IMR-90 (cell line): ENCODE measurements around the gene CCDC117. TPM values are rescaled to one million over a fixed set of nuclear protein-coding genes. Genes with fewer than 3 reads are reported as not detected.

ENCODE experiments used
- ATAC-seq: fragments of 200-7000 bp; cut with Tn5 transposase; 2 replicates; pipeline ENCODE4 v1.9.1; 2020; ENCODE audit warnings: low read depth, mild to moderate bottlenecking, moderate library complexity
- BruUV-seq: library from RNA; stranded (reverse); fragments of 400-500 nt; replicated peaks from 2 replicates; lab custom pipeline; 2021; lab: Mats Ljungman, UMichigan
- CTCF ChIA-PET: fragments of 300-600 bp; formaldehyde crosslinking; extraction: SDS; loops from one replicate; lab custom pipeline; 2021; ENCODE audit warnings: antibody characterized with exemption; lab: Yijun Ruan, JAX
- POLR2A ChIA-PET: fragments of 300-600 bp; sonication (Branson Sonifier 250); formaldehyde crosslinking; loops from one replicate; lab custom pipeline; 2022; ENCODE audit warnings: antibody characterized with exemption; ENCODE audit not compliant: unreplicated experiment; lab: Charles Lee
- DNase-seq: peaks from one replicate; pipeline ENCODE4 v3.0.0; 2013
- H2AFZ ChIP-seq: replicated peaks from 2 replicates; pipeline ENCODE3; 2013; ENCODE audit warnings: low read length, mild to moderate bottlenecking; ENCODE audit not compliant: poor library complexity
- H2AK5ac ChIP-seq: 2 replicates; pipeline ENCODE4 v1.6.1; 2013; ENCODE audit warnings: low read depth, low read length, inconsistent platforms
- H2AK9ac ChIP-seq: replicated peaks from 2 replicates; pipeline ENCODE3; 2013; ENCODE audit warnings: mild to moderate bottlenecking, low read depth, low read length, moderate library complexity; ENCODE audit not compliant: poor library complexity
- H2BK120ac ChIP-seq: 2 replicates; pipeline ENCODE4 v1.6.1; 2013; ENCODE audit warnings: low read depth, low read length, inconsistent platforms
- H2BK15ac ChIP-seq: 3 replicates; pipeline ENCODE4 v1.6.1; 2013; ENCODE audit warnings: low read depth, low read length, inconsistent platforms
- H2BK20ac ChIP-seq: 2 replicates; pipeline ENCODE4 v1.6.1; 2013; ENCODE audit warnings: low read depth, mild to moderate bottlenecking, inconsistent platforms, low read length, moderate library complexity
- H2BK5ac ChIP-seq: 2 replicates; pipeline ENCODE4 v1.6.1; 2013; ENCODE audit warnings: mild to moderate bottlenecking, low read depth, low read length, inconsistent platforms; ENCODE audit not compliant: poor library complexity, severe bottlenecking
- H3K14ac ChIP-seq: replicated peaks from 2 replicates; pipeline ENCODE4 v1.6.1; 2013; ENCODE audit warnings: low read depth, low read length, inconsistent platforms
- H3K18ac ChIP-seq: 2 replicates; pipeline ENCODE4 v1.6.1; 2013; ENCODE audit warnings: low read depth, low read length, control low read depth
- H3K23ac ChIP-seq: 2 replicates; pipeline ENCODE4 v1.6.1; 2013; ENCODE audit warnings: low read depth, low read length, inconsistent platforms
- H3K27ac ChIP-seq: 2 replicates; pipeline ENCODE4 v1.5.1; 2013; ENCODE audit warnings: mild to moderate bottlenecking, control low read depth, low read length; ENCODE audit not compliant: insufficient read depth
- H3K27me3 ChIP-seq: 2 replicates; pipeline ENCODE4 v1.6.1; 2013; ENCODE audit warnings: low read length; ENCODE audit not compliant: control insufficient read depth, insufficient read depth
- H3K36me3 ChIP-seq: 2 replicates; pipeline ENCODE4 v1.6.1; 2013; ENCODE audit warnings: low read length, mixed read lengths; ENCODE audit not compliant: control insufficient read depth, insufficient read depth
- H3K4ac ChIP-seq: 2 replicates; pipeline ENCODE4 v1.6.1; 2013; ENCODE audit warnings: low read depth, low read length, inconsistent platforms
- H3K4me1 ChIP-seq: 2 replicates; pipeline ENCODE4 v1.6.1; 2013; ENCODE audit warnings: low read length, mixed read lengths; ENCODE audit not compliant: control insufficient read depth, insufficient read depth
- H3K4me2 ChIP-seq: 2 replicates; pipeline ENCODE4 v1.6.1; 2013; ENCODE audit warnings: low read depth, mild to moderate bottlenecking, control low read depth, low read length, moderate library complexity
- H3K4me3 ChIP-seq: 2 replicates; pipeline ENCODE4 v1.5.1; 2013; ENCODE audit warnings: low read depth, mild to moderate bottlenecking, control low read depth, low read length, moderate library complexity; ENCODE audit not compliant: insufficient read depth
- H3K56ac ChIP-seq: 2 replicates; pipeline ENCODE4 v1.6.1; 2013; ENCODE audit warnings: low read length, inconsistent platforms; ENCODE audit not compliant: insufficient read depth; ENCODE audit errors: extremely low read depth
- H3K79me1 ChIP-seq, 2 experiments: 2 replicates each; pipeline ENCODE4 v1.6.1; 2013; ENCODE audit warnings: low read length in 2 of 2, inconsistent platforms in 1 of 2, low read depth in 1 of 2
- H3K9ac ChIP-seq: 2 replicates; pipeline ENCODE4 v1.6.1; 2013; ENCODE audit warnings: low read depth, low read length, control low read depth
- H3K9me1 ChIP-seq: 2 replicates; pipeline ENCODE4 v1.6.1; 2013; ENCODE audit warnings: low read length, inconsistent platforms; ENCODE audit not compliant: insufficient read depth
- H3K9me3 ChIP-seq: 2 replicates; pipeline ENCODE4 v1.6.1; 2013; ENCODE audit warnings: low read length; ENCODE audit not compliant: control insufficient read depth, insufficient read depth
- H4K20me1 ChIP-seq: 2 replicates; pipeline ENCODE4 v1.6.1; 2013; ENCODE audit warnings: low read length, inconsistent platforms; ENCODE audit not compliant: insufficient read depth
- H4K5ac ChIP-seq: 2 replicates; pipeline ENCODE4 v1.6.1; 2013; ENCODE audit warnings: mild to moderate bottlenecking, low read depth, low read length, control low read depth
- H4K8ac ChIP-seq, 2 experiments: 2 replicates each; pipeline ENCODE4 v1.6.1; 2013; ENCODE audit warnings: low read depth in 2 of 2, low read length in 2 of 2, control low read depth in 1 of 2, inconsistent platforms in 1 of 2
- H4K91ac ChIP-seq: 2 replicates; pipeline ENCODE4 v1.6.1; 2013; ENCODE audit warnings: low read depth, low read length, inconsistent platforms; ENCODE audit not compliant: insufficient read depth
- BHLHE40 ChIP-seq: fragments of 150-350 bp; IDR thresholded peaks from 2 replicates; pipeline ENCODE4 v1.6.1; 2016; ENCODE audit warnings: mild to moderate bottlenecking, low read depth, low read length
- CEBPB ChIP-seq: IDR thresholded peaks from 2 replicates; pipeline ENCODE4 v1.6.1; 2012; ENCODE audit warnings: low read depth, low read length, improper control_type of control experiment
- CHD1 ChIP-seq: IDR thresholded peaks from 2 replicates; pipeline ENCODE4 v1.6.1; 2012; ENCODE audit warnings: low read depth, low read length, improper control_type of control experiment
- MAZ ChIP-seq: IDR thresholded peaks from 2 replicates; pipeline ENCODE4 v1.6.1; 2012; ENCODE audit warnings: low read depth, mild to moderate bottlenecking, low read length, improper control_type of control experiment, moderate library complexity, borderline replicate concordance
- NFE2L2 ChIP-seq: fragments of 150-350 bp; IDR thresholded peaks from 2 replicates; pipeline ENCODE4 v1.6.1; 2016; ENCODE audit warnings: low read depth, mild to moderate bottlenecking, low read length
- POLR2A ChIP-seq: IDR thresholded peaks from 2 replicates; pipeline ENCODE4 v1.6.1; 2012; ENCODE audit warnings: mild to moderate bottlenecking, low read depth, low read length
- RAD21 ChIP-seq: IDR thresholded peaks from 2 replicates; pipeline ENCODE4 v1.6.1; 2012; ENCODE audit warnings: low read length, improper control_type of control experiment
- RCOR1 ChIP-seq: IDR thresholded peaks from 2 replicates; pipeline ENCODE4 v1.6.1; 2012; ENCODE audit warnings: mild to moderate bottlenecking, low read length, improper control_type of control experiment; ENCODE audit not compliant: insufficient replicate concordance
- RFX5 ChIP-seq: IDR thresholded peaks from 2 replicates; pipeline ENCODE4 v1.8.0; 2012; ENCODE audit warnings: low read depth, mild to moderate bottlenecking, low read length, moderate library complexity
- whole genome bisulfite sequencing, 2 experiments: methylation state at CpG; one replicate each; pipeline versions ENCODE4 v1.1.5 to v1.1.7; 2013; ENCODE audit warnings: missing lambda C conversion rate in 2 of 2; ENCODE audit not compliant: insufficient read length in 1 of 2; ENCODE audit errors: extremely low coverage in 2 of 2; 5-methylcytosine and 5-hydroxymethylcytosine counted together
- dilution Hi-C: fragments of 300-500 bp; cut with HindIII; formaldehyde crosslinking; loops from one replicate; pipeline ENCODE4 v1.14.3; 2018; ENCODE audit warnings: low sequenced_read_pairs; ENCODE audit not compliant: unreplicated experiment
- in situ Hi-C: fragments of 300-500 bp; cut with MboI; formaldehyde crosslinking; loops from 3 replicates; pipeline ENCODE4 v1.14.3; 2019; ENCODE audit warnings: low sequenced_read_pairs, inconsistent platforms, mixed read lengths
- intact Hi-C: fragments of 100-400 bp; cut with micrococcal nuclease; formaldehyde crosslinking; loops from 2 replicates; pipeline ENCODE4 v1.10.0; 2022
- polyA plus RNA-seq, 3 experiments: library from polyadenylated mRNA; depleted of rRNA; stranded (reverse); fragments of >200 nt; gene quantifications; 2 replicates each; pipeline ENCODE4 v1.2.3, GENCODE V29; 2012; ENCODE audit warnings: low replicate concordance in 1 of 3
- total RNA-seq: library from RNA; depleted of rRNA; stranded (reverse); fragments of >200 nt; gene quantifications from 2 replicates; pipeline ENCODE4 v1.2.3, GENCODE V29; 2012
- TF ChIP-seq, protein P1 (sequence below): fragments of 150-350 bp; IDR thresholded peaks from 2 replicates; pipeline ENCODE4 v1.6.1; 2016; ENCODE audit warnings: low read depth, mild to moderate bottlenecking, low read length, moderate library complexity, borderline replicate concordance
- TF ChIP-seq, protein P2 (sequence below): conservative IDR thresholded peaks from 2 replicates; pipeline ENCODE4 v1.5.1; 2012; ENCODE audit warnings: mild to moderate bottlenecking, low read depth, low read length, improper control_type of control experiment

CCDC117 gene
- total and polyA plus RNA-seq, 2 of the 4 experiments (the other 2 are of a cell fraction), result 5.9 to 7.0 TPM

DNA sequence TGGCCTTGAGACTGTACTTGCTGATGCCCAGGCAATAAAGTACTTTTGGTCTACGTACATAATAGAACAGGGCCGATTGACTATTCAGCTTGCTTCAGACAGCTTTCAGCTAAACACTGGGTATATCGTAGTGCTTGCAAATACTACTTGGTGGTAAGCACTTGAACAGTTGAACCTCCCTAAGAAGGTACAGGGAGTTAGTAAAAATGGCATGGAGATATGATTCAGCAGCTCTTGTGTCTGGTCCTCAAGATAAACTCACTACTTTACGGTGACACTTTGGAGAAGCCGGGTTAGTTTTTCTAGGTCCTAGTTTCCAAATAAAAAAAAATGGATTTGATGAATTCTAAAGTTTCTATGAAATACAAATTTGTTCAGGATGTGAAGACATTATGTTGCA lies 7.3 kb downstream of the CCDC117 start:
- Histone ChIP-seq H2BK15ac (no peak overlapping the region), H3K23ac (no peak overlapping the region), H4K91ac (no peak overlapping the region), H2AK5ac (no peak overlapping the region), H3K4me2 (no peak overlapping the region), H3K9me1 (no peaks in the 10 kb centered on the region), H2BK120ac (no peak overlapping the region), H3K4me1 (peaks cover 5% of the 10 kb centered on the region), H3K27me3 (no peaks in the 10 kb centered on the region), H3K56ac (no peak overlapping the region), H4K20me1 (peaks cover 16% of the 10 kb centered on the region), H4K8ac (no peak overlapping the region), H3K9me3 (no peaks in the 10 kb centered on the region), H2AK9ac (no peak overlapping the region), H3K27ac (no peak overlapping the region), H3K4ac (no peak overlapping the region), H3K79me1 (peaks cover 23 to 71% of the 10 kb centered on the region in 2 experiments), H4K5ac (no peak overlapping the region), H2AFZ (no peak overlapping the region), H3K18ac (no peak overlapping the region), H3K14ac (no peak overlapping the region), H3K36me3 (peaks cover 37% of the 10 kb centered on the region), H2BK20ac (no peak overlapping the region), H3K9ac (no peak overlapping the region), H3K4me3 (no peak overlapping the region), H2BK5ac (no peak overlapping the region)
- ATAC-seq (no peak), DNase-seq (no peak)
- WGBS, 2 experiments, result 100% methylated on average over 3 of the region's 5 CpGs; no CpG with 5 or more reads in 1 of the 2 experiments
- POLR2A ChIA-PET, result interaction anchor here (0.5 kb wide), 1 partner anchor 180 kb away, joined by 3 read pairs; no protein-coding TSS in a partner anchor
- BruUV-seq, result no TSS peak
- in situ Hi-C loops (no loop called here), dilution Hi-C loops (no loop called here), intact Hi-C loops (no loop called here)
- CTCF ChIA-PET, result interaction anchor here (0.7 kb wide), 1 partner anchor 370 kb away, joined by 4 read pairs; no protein-coding TSS in a partner anchor
- TF ChIP-seq NFE2L2, result no peak
- TF ChIP-seq RAD21, result no peak
- no peak for TF ChIP-seq RFX5
- TF ChIP-seq, protein P1, sequence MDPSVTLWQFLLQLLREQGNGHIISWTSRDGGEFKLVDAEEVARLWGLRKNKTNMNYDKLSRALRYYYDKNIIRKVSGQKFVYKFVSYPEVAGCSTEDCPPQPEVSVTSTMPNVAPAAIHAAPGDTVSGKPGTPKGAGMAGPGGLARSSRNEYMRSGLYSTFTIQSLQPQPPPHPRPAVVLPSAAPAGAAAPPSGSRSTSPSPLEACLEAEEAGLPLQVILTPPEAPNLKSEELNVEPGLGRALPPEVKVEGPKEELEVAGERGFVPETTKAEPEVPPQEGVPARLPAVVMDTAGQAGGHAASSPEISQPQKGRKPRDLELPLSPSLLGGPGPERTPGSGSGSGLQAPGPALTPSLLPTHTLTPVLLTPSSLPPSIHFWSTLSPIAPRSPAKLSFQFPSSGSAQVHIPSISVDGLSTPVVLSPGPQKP, result no peak
- no peak for TF ChIP-seq POLR2A
- TF ChIP-seq MAZ, result no peak
- no peak for TF ChIP-seq RCOR1
- no peak for TF ChIP-seq CHD1
- TF ChIP-seq BHLHE40, result no peak
- TF ChIP-seq, protein P2, sequence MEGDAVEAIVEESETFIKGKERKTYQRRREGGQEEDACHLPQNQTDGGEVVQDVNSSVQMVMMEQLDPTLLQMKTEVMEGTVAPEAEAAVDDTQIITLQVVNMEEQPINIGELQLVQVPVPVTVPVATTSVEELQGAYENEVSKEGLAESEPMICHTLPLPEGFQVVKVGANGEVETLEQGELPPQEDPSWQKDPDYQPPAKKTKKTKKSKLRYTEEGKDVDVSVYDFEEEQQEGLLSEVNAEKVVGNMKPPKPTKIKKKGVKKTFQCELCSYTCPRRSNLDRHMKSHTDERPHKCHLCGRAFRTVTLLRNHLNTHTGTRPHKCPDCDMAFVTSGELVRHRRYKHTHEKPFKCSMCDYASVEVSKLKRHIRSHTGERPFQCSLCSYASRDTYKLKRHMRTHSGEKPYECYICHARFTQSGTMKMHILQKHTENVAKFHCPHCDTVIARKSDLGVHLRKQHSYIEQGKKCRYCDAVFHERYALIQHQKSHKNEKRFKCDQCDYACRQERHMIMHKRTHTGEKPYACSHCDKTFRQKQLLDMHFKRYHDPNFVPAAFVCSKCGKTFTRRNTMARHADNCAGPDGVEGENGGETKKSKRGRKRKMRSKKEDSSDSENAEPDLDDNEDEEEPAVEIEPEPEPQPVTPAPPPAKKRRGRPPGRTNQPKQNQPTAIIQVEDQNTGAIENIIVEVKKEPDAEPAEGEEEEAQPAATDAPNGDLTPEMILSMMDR, result no peak
- TF ChIP-seq CEBPB, result no peak
